Caco-2 (cell line): Measurements from ENCODE around the gene MRPL17. TPM values are rescaled to one million over a fixed set of nuclear protein-coding genes. Genes with fewer than 3 reads are reported as not detected.
"Not testable (repeated sequence)": the region's sequence is repeated elsewhere in the genome, so short reads cannot be mapped to it uniquely, and the experiment has no call there.

Source experiments
- BruUV-seq: library from RNA; stranded (reverse); fragments of 400-500 nt; replicated peaks from 2 replicates; lab custom pipeline; 2021; lab: Mats Ljungman, UMichigan
- CTCF ChIA-PET: fragments of 300-600 bp; sonication (Branson Sonifier 250); formaldehyde crosslinking; loops from one replicate; lab custom pipeline; 2022; ENCODE audit warnings: antibody characterized with exemption; lab: Charles Lee
- POLR2A ChIA-PET: fragments of 300-600 bp; sonication (Branson Sonifier 250); formaldehyde crosslinking; loops from one replicate; lab custom pipeline; 2022; ENCODE audit warnings: antibody characterized with exemption; lab: Charles Lee
- DNase-seq, 2 experiments: peaks; one replicate each; pipeline versions ENCODE4 v3.0.0 to v3.0.0-alpha.2; 2020 to 2022
- H3K27me3 ChIP-seq: replicated peaks from 2 replicates; pipeline ENCODE4 v1.6.0; 2011; ENCODE audit warnings: low read length; ENCODE audit not compliant: control insufficient read depth, insufficient read depth
- H3K36me3 ChIP-seq: 2 replicates; pipeline ENCODE4 v1.5.1; 2011; ENCODE audit warnings: low read length; ENCODE audit not compliant: control insufficient read depth, insufficient read depth
- H3K4me1 ChIP-seq: fragments of 250-450 bp; sonication (Bioruptor Pico); 2 replicates; pipeline ENCODE4 v1.5.1; 2020; ENCODE audit warnings: mild to moderate bottlenecking
- H3K4me3 ChIP-seq: 2 replicates; pipeline ENCODE4 v1.5.1; 2011; ENCODE audit warnings: low read depth, mild to moderate bottlenecking, control low read depth, low read length
- H3K9me3 ChIP-seq: fragments of 250-450 bp; sonication (Bioruptor Pico); 2 replicates; pipeline ENCODE4 v1.5.1; 2020; ENCODE audit warnings: mild to moderate bottlenecking, moderate library complexity
- H3K27ac Mint-ChIP-seq: one replicate; pipeline ENCODE4 v1.8.0; 2022; ENCODE audit warnings: mixed read lengths; ENCODE audit not compliant: unreplicated experiment
- H3K27me3 Mint-ChIP-seq: one replicate; pipeline ENCODE4 v1.8.0; 2022; ENCODE audit warnings: mixed read lengths; ENCODE audit not compliant: insufficient read depth, unreplicated experiment
- H3K36me3 Mint-ChIP-seq: one replicate; pipeline ENCODE4 v1.8.0; 2022; ENCODE audit warnings: mild to moderate bottlenecking, mixed read lengths; ENCODE audit not compliant: insufficient read depth, unreplicated experiment
- H3K4me1 Mint-ChIP-seq: one replicate; pipeline ENCODE4 v1.8.0; 2022; ENCODE audit warnings: low read depth, mixed read lengths; ENCODE audit not compliant: unreplicated experiment
- H3K4me3 Mint-ChIP-seq: one replicate; pipeline ENCODE4 v1.8.0; 2022; ENCODE audit warnings: mild to moderate bottlenecking, moderate library complexity, mixed read lengths; ENCODE audit not compliant: unreplicated experiment
- H3K9me3 Mint-ChIP-seq: one replicate; pipeline ENCODE4 v1.8.0; 2022; ENCODE audit warnings: mixed read lengths; ENCODE audit not compliant: unreplicated experiment
- intact Hi-C: fragments of 100-400 bp; cut with micrococcal nuclease; formaldehyde crosslinking; loops from one replicate; pipeline ENCODE4 v1.10.0; 2022; ENCODE audit not compliant: unreplicated experiment
- total RNA-seq: library from RNA; stranded (reverse); gene quantifications from 2 replicates; pipeline ENCODE4 v1.2.3, GENCODE V29; 2022
- TF ChIP-seq, protein P1 (sequence below), 2 experiments: fragments of 200-600 bp in 1 of 2; IDR thresholded peaks; 1 replicate in 1 of 2; 2 replicates in 1 of 2; pipeline versions ENCODE4 v1.5.1 to v1.8.0; 2011 to 2022; ENCODE audit warnings: antibody characterized with exemption in 1 of 2, control low read depth in 1 of 2, inconsistent platforms in 1 of 2, low read depth in 1 of 2, low read length in 1 of 2, mild to moderate bottlenecking in 1 of 2, moderate library complexity in 1 of 2; ENCODE audit not compliant: insufficient read depth in 1 of 2, severe bottlenecking in 1 of 2, unreplicated experiment in 1 of 2

The MRPL17 gene
- total RNA-seq, 1 experiment from 2014 or later, result 60.8 TPM

- H3K36me3 Mint-ChIP-seq, result no peaks in the 10 kb centered on the region
- POLR2A ChIA-PET, result no interaction called here
These were observed 25.7 kb upstream of the MRPL17 start for GRCh38 chr11:6708876-6709275.

DNA sequence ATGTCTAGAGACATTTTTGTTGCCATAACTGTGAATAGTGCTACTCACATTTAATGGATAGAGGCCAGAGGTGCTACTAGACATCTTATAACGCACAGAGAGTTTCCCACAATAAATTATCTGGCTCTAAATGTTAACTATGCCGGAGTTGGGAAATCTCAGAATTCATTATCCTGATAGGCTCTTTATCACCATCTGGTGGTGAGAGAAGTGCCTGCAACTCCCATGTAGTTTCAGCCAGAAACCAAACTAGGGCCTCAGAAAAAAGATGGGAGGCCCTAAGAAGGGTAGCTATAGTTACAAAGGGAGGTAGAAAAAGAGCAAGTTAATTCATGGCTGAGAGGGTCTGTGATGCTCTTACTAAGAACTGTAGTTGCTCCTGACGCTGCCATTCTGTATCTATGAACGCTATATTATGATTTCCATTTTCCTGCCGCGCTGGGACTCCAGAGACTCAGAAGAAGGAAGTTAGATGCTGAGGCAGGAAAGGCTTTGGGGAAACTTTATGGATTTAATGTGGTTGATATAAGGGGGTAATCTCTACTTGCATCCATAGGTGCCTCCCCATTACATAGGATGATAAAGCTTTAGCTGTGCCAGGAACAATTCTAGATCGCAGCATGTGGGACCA lies 22.9 kb upstream of the MRPL17 start:
- no peaks in the 10 kb centered on the region; the same call in 1 of the 2 replicates for H3K9me3 ChIP-seq
- ChIA-PET CTCF (interaction anchor here (0.6 to 2.0 kb wide), 9 partner anchors 14 to 328 kb away, joined by 3 to 12 read pairs (median 3); partner anchors contain the start of gene MRPL17), POLR2A (no interaction called here)
- no peaks in the 10 kb centered on the region for H3K36me3 ChIP-seq
- Mint-ChIP-seq H3K4me1 (peaks cover 7% of the 10 kb centered on the region), H3K9me3 (no peaks in the 10 kb centered on the region), H3K4me3 (no peak overlapping the region), H3K27ac (no peak overlapping the region), H3K27me3 (peaks cover 2% of the 10 kb centered on the region), H3K36me3 (no peaks in the 10 kb centered on the region)
- DNase-seq, result peak in 1 of 2 experiments; percentile 60
- TF ChIP-seq, protein P1, sequence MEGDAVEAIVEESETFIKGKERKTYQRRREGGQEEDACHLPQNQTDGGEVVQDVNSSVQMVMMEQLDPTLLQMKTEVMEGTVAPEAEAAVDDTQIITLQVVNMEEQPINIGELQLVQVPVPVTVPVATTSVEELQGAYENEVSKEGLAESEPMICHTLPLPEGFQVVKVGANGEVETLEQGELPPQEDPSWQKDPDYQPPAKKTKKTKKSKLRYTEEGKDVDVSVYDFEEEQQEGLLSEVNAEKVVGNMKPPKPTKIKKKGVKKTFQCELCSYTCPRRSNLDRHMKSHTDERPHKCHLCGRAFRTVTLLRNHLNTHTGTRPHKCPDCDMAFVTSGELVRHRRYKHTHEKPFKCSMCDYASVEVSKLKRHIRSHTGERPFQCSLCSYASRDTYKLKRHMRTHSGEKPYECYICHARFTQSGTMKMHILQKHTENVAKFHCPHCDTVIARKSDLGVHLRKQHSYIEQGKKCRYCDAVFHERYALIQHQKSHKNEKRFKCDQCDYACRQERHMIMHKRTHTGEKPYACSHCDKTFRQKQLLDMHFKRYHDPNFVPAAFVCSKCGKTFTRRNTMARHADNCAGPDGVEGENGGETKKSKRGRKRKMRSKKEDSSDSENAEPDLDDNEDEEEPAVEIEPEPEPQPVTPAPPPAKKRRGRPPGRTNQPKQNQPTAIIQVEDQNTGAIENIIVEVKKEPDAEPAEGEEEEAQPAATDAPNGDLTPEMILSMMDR (IDR thresholded peaks at IDR 0.05; ENCODE audit: insufficient read depth in 1 of 2, low read depth in 1 of 2, low read length in 1 of 2, severe bottlenecking in 1 of 2, unreplicated experiment in 1 of 2), result peak; percentile 91 to 92
- intact Hi-C loops, result no loop called here
- no peak overlapping the region for H3K4me3 ChIP-seq
- H3K27me3 ChIP-seq, result no peaks in the 10 kb centered on the region
- no peaks in the 10 kb centered on the region for H3K4me1 ChIP-seq
- BruUV-seq, result no TSS peak

More at GRCh38 chr11:6708876-6709275, 25.7 kb upstream of the MRPL17 start:
- H3K9me3 Mint-ChIP-seq, result peaks cover 12% of the 10 kb centered on the region
- H3K4me1 ChIP-seq, result no peaks in the 10 kb centered on the region
- intact Hi-C loops, result no loop called here
- no peak for DNase-seq
- H3K36me3 ChIP-seq, result no peaks in the 10 kb centered on the region
- H3K4me1 Mint-ChIP-seq, result peaks cover 7% of the 10 kb centered on the region
- no TSS peak for BruUV-seq
- no peaks in the 10 kb centered on the region; the same call in 1 of the 2 replicates for H3K9me3 ChIP-seq
- TF ChIP-seq, protein P1 (IDR thresholded peaks at IDR 0.05; ENCODE audit: insufficient read depth in 1 of 2, low read depth in 1 of 2, low read length in 1 of 2, severe bottlenecking in 1 of 2, unreplicated experiment in 1 of 2), result no peak
- CTCF ChIA-PET, result no interaction called here
- no peak overlapping the region for H3K4me3 ChIP-seq
- H3K4me3 Mint-ChIP-seq, result no peak overlapping the region
- no peaks in the 10 kb centered on the region for H3K27me3 ChIP-seq
- no peak overlapping the region for H3K27ac Mint-ChIP-seq
- H3K27me3 Mint-ChIP-seq, result peaks cover 2% of the 10 kb centered on the region

GRCh38 chr11:6703247-6704063 lies 20.3 kb upstream of the MRPL17 start:
- intact Hi-C loops, result loop anchor here (1.0 kb wide), 1 partner anchor 54 kb away; no protein-coding TSS in a partner anchor
- H3K4me1 ChIP-seq, result no peaks in the 10 kb centered on the region
- Mint-ChIP-seq H3K4me1 (no peaks in the 10 kb centered on the region), H3K9me3 (no peaks in the 10 kb centered on the region), H3K36me3 (no peaks in the 10 kb centered on the region), H3K27ac (no peak overlapping the region), H3K27me3 (peaks cover 3% of the 10 kb centered on the region), H3K4me3 (no peak overlapping the region)
- no peaks in the 10 kb centered on the region for H3K36me3 ChIP-seq
- TF ChIP-seq, protein P1 (IDR thresholded peaks at IDR 0.05; ENCODE audit: insufficient read depth in 1 of 2, low read depth in 1 of 2, low read length in 1 of 2, severe bottlenecking in 1 of 2, unreplicated experiment in 1 of 2), result peak; percentile 67 to 84
- BruUV-seq, result no TSS peak
- peak; percentile 64 to 66 for DNase-seq
- no peak overlapping the region for H3K4me3 ChIP-seq
- no peaks in the 10 kb centered on the region for H3K9me3 ChIP-seq
- ChIA-PET CTCF (interaction anchor here (0.6 to 1.6 kb wide), 7 partner anchors 16 to 324 kb away, joined by 3 to 8 read pairs (median 4); partner anchors contain the start of genes MRPL17 and TPP1), POLR2A (no interaction called here)
- no peaks in the 10 kb centered on the region for H3K27me3 ChIP-seq

DNA sequence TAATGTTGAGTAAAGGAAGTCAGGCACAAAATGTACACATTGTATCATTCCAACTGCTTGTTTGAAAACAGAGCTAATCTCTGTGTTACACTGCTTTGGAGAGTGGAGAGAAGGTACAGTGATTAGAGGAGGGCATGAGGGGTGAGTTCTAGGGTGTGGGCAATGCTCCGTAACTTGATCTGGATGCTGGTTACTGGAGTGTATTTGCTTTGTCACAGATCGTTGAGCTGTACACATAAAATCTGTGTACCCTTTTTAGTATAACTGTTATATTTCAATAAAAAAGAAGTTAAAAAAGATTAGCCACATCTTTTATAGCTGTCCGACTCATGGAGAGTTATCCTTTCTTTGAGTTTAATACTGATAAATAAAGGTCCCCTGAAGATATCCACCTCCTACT lies 18.8 kb upstream of the MRPL17 start:
- H3K4me3 Mint-ChIP-seq, H3K9me3 Mint-ChIP-seq, POLR2A ChIA-PET: not testable (repeated sequence)

More for the DNA sequence above, 18.8 kb upstream of the MRPL17 start:
- H3K4me1 ChIP-seq, H3K9me3 ChIP-seq, H3K27me3 Mint-ChIP-seq, H3K4me3 ChIP-seq, BruUV-seq, intact Hi-C loops, H3K4me1 Mint-ChIP-seq, H3K27ac Mint-ChIP-seq, DNase-seq, H3K36me3 ChIP-seq, H3K36me3 Mint-ChIP-seq, CTCF ChIA-PET, H3K27me3 ChIP-seq: not testable (repeated sequence)
